Cardiac fibroblast (primary cell): ENCODE data around the gene LINC01488.

ENCODE experiments used
- DNase-seq, 2 donors: peaks; one replicate each; pipeline versions ENCODE4 v3.0.0 to v3.0.0-alpha.2; 2010; ENCODE audit warnings: low read depth in 2 of 2
- H3K4me3 ChIP-seq, 2 donors: replicated peaks in 1 of 2; 1 replicate in 1 of 2; 2 replicates in 1 of 2; pipeline ENCODE4 v1.5.1; 2011; ENCODE audit warnings: low read depth in 2 of 2, low read length in 2 of 2, mild to moderate bottlenecking in 2 of 2, moderate library complexity in 1 of 2
- TF ChIP-seq, protein P1 (sequence below): IDR thresholded peaks from one replicate; pipeline ENCODE4 v1.5.1; 2011; ENCODE audit warnings: low read depth, mild to moderate bottlenecking, low read length, inconsistent platforms

The LINC01488 gene

GRCh38 chr11:69486773-69487291 is 5.4 kb downstream of the LINC01488 start:
- TF ChIP-seq, protein P1, sequence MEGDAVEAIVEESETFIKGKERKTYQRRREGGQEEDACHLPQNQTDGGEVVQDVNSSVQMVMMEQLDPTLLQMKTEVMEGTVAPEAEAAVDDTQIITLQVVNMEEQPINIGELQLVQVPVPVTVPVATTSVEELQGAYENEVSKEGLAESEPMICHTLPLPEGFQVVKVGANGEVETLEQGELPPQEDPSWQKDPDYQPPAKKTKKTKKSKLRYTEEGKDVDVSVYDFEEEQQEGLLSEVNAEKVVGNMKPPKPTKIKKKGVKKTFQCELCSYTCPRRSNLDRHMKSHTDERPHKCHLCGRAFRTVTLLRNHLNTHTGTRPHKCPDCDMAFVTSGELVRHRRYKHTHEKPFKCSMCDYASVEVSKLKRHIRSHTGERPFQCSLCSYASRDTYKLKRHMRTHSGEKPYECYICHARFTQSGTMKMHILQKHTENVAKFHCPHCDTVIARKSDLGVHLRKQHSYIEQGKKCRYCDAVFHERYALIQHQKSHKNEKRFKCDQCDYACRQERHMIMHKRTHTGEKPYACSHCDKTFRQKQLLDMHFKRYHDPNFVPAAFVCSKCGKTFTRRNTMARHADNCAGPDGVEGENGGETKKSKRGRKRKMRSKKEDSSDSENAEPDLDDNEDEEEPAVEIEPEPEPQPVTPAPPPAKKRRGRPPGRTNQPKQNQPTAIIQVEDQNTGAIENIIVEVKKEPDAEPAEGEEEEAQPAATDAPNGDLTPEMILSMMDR, result no peak
- no peak for DNase-seq
- no peak overlapping the region for H3K4me3 ChIP-seq

DNA sequence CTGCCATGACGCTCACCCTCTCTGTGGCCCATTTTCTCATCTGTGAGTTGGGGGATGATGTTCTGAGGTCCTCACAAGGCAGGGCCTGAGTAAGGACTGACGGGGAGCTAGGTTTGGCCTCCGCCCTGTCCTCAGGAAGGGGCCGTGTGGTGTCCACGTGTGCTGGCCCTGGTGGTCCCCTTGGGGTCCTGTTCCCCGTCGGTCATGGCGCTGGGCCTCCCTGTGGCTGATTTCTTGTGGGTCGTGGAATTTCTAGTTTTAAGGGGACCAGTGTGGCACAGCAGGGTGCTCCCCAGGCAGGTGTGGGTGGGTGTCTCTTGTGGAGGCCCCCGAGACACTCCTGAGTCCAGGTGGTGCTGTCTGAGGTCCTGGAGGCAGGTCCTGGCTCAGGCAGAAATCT is 5.9 kb downstream of the LINC01488 start:
- TF ChIP-seq, protein P1, result no peak
- no peak overlapping the region for H3K4me3 ChIP-seq
- DNase-seq, result no peak

DNA sequence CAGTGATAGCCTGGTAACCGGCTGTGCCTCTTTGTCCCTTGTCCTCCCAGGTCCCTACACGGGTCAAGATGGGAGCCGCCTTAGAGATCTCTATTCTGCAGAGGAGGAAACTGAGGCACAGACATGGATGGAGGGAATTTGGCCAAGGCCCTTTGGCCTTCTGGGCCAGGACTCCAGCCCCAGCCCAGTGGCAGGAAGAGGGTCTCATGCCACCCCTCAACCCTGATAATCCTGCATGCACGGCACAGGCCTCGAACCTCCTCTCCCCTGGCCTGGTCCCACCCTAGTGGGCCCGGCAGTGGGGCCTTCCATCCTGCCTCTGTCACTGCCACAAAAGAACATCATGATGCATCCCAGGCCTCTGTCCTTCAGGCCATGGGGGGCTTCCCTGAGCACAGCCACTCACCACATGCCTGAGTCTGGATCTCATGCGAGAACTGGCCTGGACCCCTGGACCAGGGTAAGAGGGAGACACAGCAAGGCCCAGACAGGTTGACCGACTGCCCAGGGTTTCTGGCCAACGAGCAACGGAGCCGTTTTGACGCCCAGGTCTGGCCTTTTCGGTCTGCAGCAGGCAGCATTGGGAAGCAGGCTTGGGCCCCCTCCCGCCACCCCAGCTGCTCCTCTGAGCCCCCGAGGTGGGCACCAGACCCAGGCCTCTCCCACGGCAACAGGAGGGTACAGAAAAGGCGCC is 6.5 kb downstream of the LINC01488 start:
- no peak overlapping the region for H3K4me3 ChIP-seq
- TF ChIP-seq, protein P1, result no peak
- no peak for DNase-seq

DNA sequence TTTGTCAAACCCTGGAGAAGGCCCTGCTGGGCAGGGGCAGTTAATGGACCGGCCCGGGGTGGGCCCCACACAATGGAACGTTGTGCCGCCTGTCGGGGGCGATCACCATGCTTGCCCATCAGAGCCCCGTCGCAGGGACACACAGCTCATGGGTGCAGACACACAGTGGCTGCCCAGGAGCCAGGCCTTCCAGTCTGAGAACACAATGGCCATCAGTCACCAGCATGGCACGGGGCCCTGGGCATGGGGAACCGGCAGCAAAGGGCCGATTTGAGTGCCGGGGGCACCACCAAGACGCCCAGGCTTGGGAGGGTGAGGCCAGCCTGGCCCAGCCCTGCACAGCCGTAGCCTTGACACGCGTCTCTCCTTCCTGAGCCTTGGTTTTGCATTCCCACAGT is 7.1 kb downstream of the LINC01488 start:
- DNase-seq, result no peak

DNA sequence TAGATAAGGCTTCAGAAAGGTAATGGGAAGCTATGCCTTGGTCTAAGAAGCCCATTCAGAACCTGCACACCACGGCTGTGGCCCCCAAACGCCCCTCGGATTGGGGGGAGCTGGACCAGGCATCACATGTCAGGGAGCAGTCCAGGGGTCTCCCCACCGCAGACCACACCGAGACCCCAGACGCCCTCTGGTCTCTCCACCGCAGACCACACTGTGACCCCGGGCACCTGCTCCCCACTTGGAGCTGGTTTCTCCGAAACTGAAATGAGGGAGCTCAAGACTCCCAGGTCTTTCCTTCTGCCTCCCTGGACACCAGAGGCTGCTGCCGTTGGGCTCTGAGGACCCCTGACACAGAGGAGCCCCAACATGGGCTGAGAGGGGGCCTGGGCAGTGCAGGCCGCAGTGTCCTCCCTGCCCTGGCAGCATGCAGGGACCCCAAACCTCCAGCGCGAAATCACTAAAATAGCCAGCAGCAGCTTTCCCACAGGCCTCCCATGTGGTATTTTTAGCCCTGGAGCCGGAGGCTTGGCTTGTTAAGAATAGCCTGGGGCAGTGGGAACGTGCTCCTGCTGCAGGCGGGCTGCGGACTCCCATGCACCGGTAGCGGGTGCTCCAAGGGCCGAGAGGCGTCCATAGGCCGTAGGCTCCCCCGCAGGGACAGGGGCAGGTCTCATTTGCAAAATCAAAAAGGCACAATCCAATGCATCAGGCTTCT is 7.7 kb downstream of the LINC01488 start:
- DNase-seq, result no peak
- no peak overlapping the region for H3K4me3 ChIP-seq
- TF ChIP-seq, protein P1, result no peak

More for the DNA sequence above, 7.1 kb downstream of the LINC01488 start:
- H3K4me3 ChIP-seq, result no peak overlapping the region
- TF ChIP-seq, protein P1, result no peak

DNA sequence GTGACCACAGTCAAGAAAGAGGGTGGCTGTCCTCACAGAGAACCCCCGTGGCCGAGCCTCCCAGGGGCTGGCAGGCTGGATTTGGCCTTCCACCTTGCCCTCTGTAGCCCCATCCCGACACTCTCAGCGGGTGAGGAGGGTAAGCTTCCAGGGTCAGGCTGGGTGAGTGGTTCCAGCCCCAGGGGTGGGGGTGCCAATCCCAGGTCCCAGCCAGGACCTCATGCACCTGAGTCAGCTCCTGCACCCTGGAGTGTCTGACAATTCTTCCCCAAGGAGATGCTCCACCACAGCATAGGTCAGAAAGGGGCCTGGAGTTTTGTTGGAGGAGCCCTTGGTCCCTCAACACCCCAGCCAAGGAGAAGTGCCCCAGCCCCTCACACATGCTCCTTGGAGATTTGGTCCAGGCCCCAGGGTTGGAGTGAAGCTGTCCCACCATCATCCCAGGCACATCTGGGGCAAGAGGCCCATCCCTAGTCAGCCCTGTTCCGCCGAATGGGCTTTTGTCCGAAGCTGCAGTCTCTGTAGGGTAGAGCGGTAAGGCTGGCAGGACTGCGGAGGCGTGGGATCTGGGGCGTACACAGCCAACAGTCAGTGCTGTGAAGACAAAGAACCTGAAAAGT is 8.4 kb downstream of the LINC01488 start:
- no peak overlapping the region for H3K4me3 ChIP-seq
- DNase-seq, result no peak
- TF ChIP-seq, protein P1, result no peak
